ENCODE results near the gene TMEFF2.

- TF ChIP-seq EZH2 (IDR thresholded peaks at IDR 0.05; ENCODE audit: insufficient read depth, poor library complexity, severe bottlenecking) (no peak), EZH2phosphoT487 (IDR thresholded peaks at IDR 0.05; ENCODE audit: insufficient read depth, low read depth) (no peak)
Observed at GRCh38 chr2:192005211-192005610, 189.5 kb downstream of the TMEFF2 start.

Measured in GM23248 (cell line).